Measurements from ENCODE around the gene KNOP1. TPM values are rescaled to one million over a fixed set of nuclear protein-coding genes. Genes with fewer than 3 reads are reported as not detected.

The KNOP1 gene
- total and polyA plus RNA-seq, 2 of the 13 experiments (the other 11 are each of a cell fraction or from before 2014, with no cell fraction given) = 21.2 to 57.5 TPM

GRCh38 chr16:19744670-19745069, 26.6 kb upstream of the KNOP1 start (continued):
- TF ChIP-seq THAP11 (CRISPR knock-in tag; IDR thresholded peaks at IDR 0.05) = peak; percentile 41; the same call in 1 of the 2 replicates
- no peak for TF ChIP-seq ZNF460 (CRISPR knock-in tag; IDR thresholded peaks at IDR 0.05; ENCODE audit: borderline replicate concordance)
- TF ChIP-seq CREM (IDR thresholded peaks at IDR 0.05) = peak; percentile 39; the same call in 1 of the 2 replicates
- no peak for TF ChIP-seq CREM (CRISPR knock-in tag; IDR thresholded peaks at IDR 0.05)
- peak; percentile 66; the same call in 1 of the 2 replicates for TF ChIP-seq ETV5 (CRISPR knock-in tag; IDR thresholded peaks at IDR 0.05; ENCODE audit: borderline replicate concordance)
- TF ChIP-seq NONO (IDR thresholded peaks at IDR 0.05) = no peak
- 0 out of 2 replicates have a peak, but pooled peaks have one; percentile 23 for TF ChIP-seq NONO (CRISPR knock-in tag; conservative IDR thresholded peaks at IDR 0.05)
- peak; percentile 78 for TF ChIP-seq NR2F6 (IDR thresholded peaks at IDR 0.05)
- peak; percentile 83 for TF ChIP-seq NR2F6 (CRISPR knock-in tag; IDR thresholded peaks at IDR 0.05)
- no peak for TF ChIP-seq ZNF446 (CRISPR knock-in tag; IDR thresholded peaks at IDR 0.05)
- TF ChIP-seq REPIN1 (CRISPR knock-in tag; IDR thresholded peaks at IDR 0.05; ENCODE audit: borderline replicate concordance, low read depth) = 0 out of 2 replicates have a peak, but pooled peaks have one; percentile 24
- no peak for TF ChIP-seq GABPA (IDR thresholded peaks at IDR 0.05; ENCODE audit: low read depth, low read length)
- 0 out of 2 replicates have a peak, but pooled peaks have one; percentile 31 for TF ChIP-seq GABPA (CRISPR knock-in tag; IDR thresholded peaks at IDR 0.05; ENCODE audit: low read depth)
- no peak for TF ChIP-seq SP2 (CRISPR knock-in tag; IDR thresholded peaks at IDR 0.05)
- TF ChIP-seq ZIK1 (CRISPR knock-in tag; IDR thresholded peaks at IDR 0.05; ENCODE audit: borderline replicate concordance, low read depth) = no peak
- TF ChIP-seq PAWR (CRISPR knock-in tag; IDR thresholded peaks at IDR 0.05; ENCODE audit: borderline replicate concordance) = no peak
- TF ChIP-seq ZKSCAN8 (CRISPR knock-in tag; IDR thresholded peaks at IDR 0.05; ENCODE audit: borderline replicate concordance) = peak; percentile 98
- TF ChIP-seq TCF7 (IDR thresholded peaks at IDR 0.05; ENCODE audit: low read depth) = peak; percentile 53

GRCh38 chr16:19743816-19744159, 25.8 kb upstream of the KNOP1 start:
- Histone ChIP-seq H3K79me2 (ENCODE audit: insufficient read depth, low read length) (no peaks in the 10 kb centered on the region), H4K20me1 (ENCODE audit: insufficient read depth, low read length) (no peaks in the 10 kb centered on the region), H2AFZ (ENCODE audit: low read length) (no peak overlapping the region), H3K4me3 (replicated peaks in 1 of 3; ENCODE audit: insufficient read depth in 1 of 3, low read depth in 2 of 3, low read length in 3 of 3) (no peak overlapping the region), H3K27me3 (ENCODE audit: control insufficient read depth in 1 of 2, insufficient read depth in 2 of 2, low read length in 2 of 2) (no peaks in the 10 kb centered on the region), H3K27ac (ENCODE audit: extremely low read length, insufficient read depth, low read length) (no peak overlapping the region), H3K9me3 (ENCODE audit: low read length) (no peaks in the 10 kb centered on the region), H3K36me3 (replicated peaks in 1 of 2; ENCODE audit: control insufficient read depth in 1 of 2, insufficient read depth in 2 of 2, low read length in 2 of 2) (no peaks in the 10 kb centered on the region), H3K4me1 (ENCODE audit: insufficient read depth, low read length) (peaks cover 45% of the 10 kb centered on the region), H3K4me2 (ENCODE audit: low read depth, low read length) (peak overlapping the region; percentile 57), H3K9ac (ENCODE audit: insufficient read depth, low read depth, low read length) (no peak overlapping the region)
- no TSS peak for BruUV-seq (replicated peaks)
- intact Hi-C loops (cut with micrococcal nuclease; ENCODE audit: unreplicated experiment) = no loop called here
- in situ Hi-C loops (cut with HindIII; ENCODE audit: extremely low pct_ligation_motif_present, low pct_unique_long_range_greater_than_20kb) = no loop called here
- ATAC-seq (peak; percentile 42), FAIRE-seq (no peak), DNase-seq (ENCODE audit: low spot score) (no peak)
- ChIA-PET CTCF (ENCODE audit: low intra/inter-chr PET ratio, low total read pairs) (no interaction called here), POLR2A (interaction anchor here (0.8 to 2.1 kb wide), 5 partner anchors 8 to 202 kb away, joined by 3 to 10 read pairs (median 4); partner anchors contain the start of genes IQCK and KNOP1)
- TF ChIP-seq ELF4 (CRISPR knock-in tag; IDR thresholded peaks at IDR 0.05; ENCODE audit: borderline replicate concordance) (no peak), ZNF432 (CRISPR knock-in tag; IDR thresholded peaks at IDR 0.05; ENCODE audit: borderline replicate concordance) (no peak), THAP7 (CRISPR knock-in tag; IDR thresholded peaks at IDR 0.05) (peak; percentile 66; the same call in 1 of the 2 replicates), MYNN (CRISPR knock-in tag; IDR thresholded peaks at IDR 0.05; ENCODE audit: low read depth) (no peak), RFX1 (IDR thresholded peaks at IDR 0.05) (no peak)

All from HepG2 (cell line).